Upper lobe of left lung (tissue), 4 donors: ENCODE results near the gene MYOM1.

Experiments used
- POLR2A ChIP-seq, 4 donors: fragments of 450-650 bp; IDR thresholded peaks; one replicate each; pipeline ENCODE4 v1.5.1; 2016 to 2017; ENCODE audit warnings: antibody characterized with exemption in 4 of 4, mild to moderate bottlenecking in 2 of 4
- POLR2AphosphoS5 ChIP-seq, 2 donors: sonication (generic); formaldehyde crosslinking; IDR thresholded peaks; one replicate each; pipeline ENCODE4 v1.5.1; 2017; ENCODE audit warnings: antibody characterized with exemption in 2 of 2
- TF ChIP-seq, protein P1 (sequence below), 6 experiments: fragments of 450-650 bp in 4 of 6; fragments of 200-600 bp in 2 of 6; sonication (generic) in 2 of 6; IDR thresholded peaks; one replicate each; pipeline ENCODE4 v1.5.1; 2016 to 2019; ENCODE audit warnings: antibody characterized with exemption in 6 of 6

DNA sequence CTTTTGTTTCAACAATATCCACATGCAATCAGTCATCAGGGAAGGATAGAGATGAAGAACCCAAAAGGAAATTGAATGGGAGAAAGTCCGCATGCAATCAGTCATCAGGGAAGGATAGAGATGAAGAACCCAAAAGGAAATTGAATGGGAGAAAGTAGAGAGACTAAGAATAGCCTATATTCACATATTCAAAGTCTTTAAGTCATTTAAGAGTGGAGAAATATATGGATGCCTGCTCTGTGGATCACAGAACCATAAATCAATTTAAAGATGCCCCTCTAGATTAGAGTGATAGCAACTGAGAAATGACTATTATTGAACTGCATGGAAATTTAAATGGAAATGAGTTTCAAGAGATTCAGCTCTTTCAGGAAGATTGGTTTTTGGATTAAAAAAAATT, 116.8 kb downstream of the MYOM1 start:
- TF ChIP-seq, protein P1, sequence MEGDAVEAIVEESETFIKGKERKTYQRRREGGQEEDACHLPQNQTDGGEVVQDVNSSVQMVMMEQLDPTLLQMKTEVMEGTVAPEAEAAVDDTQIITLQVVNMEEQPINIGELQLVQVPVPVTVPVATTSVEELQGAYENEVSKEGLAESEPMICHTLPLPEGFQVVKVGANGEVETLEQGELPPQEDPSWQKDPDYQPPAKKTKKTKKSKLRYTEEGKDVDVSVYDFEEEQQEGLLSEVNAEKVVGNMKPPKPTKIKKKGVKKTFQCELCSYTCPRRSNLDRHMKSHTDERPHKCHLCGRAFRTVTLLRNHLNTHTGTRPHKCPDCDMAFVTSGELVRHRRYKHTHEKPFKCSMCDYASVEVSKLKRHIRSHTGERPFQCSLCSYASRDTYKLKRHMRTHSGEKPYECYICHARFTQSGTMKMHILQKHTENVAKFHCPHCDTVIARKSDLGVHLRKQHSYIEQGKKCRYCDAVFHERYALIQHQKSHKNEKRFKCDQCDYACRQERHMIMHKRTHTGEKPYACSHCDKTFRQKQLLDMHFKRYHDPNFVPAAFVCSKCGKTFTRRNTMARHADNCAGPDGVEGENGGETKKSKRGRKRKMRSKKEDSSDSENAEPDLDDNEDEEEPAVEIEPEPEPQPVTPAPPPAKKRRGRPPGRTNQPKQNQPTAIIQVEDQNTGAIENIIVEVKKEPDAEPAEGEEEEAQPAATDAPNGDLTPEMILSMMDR (IDR thresholded peaks at IDR 0.05), result no peak
- no peak for TF ChIP-seq POLR2AphosphoS5 (IDR thresholded peaks at IDR 0.05)
- no peak for TF ChIP-seq POLR2A (IDR thresholded peaks at IDR 0.05)
